Neuronal stem cell (in vitro differentiated cells): Measurements from ENCODE around the gene RFC5.

Experiments
- DNase-seq: peaks from one replicate; pipeline ENCODE4 v3.0.0-alpha.2; 2013; ENCODE audit warnings: low spot score
- H2AFZ ChIP-seq: one replicate; pipeline ENCODE4 v1.6.1; 2013; ENCODE audit warnings: mild to moderate bottlenecking, low read length, inconsistent platforms
- H2AK5ac ChIP-seq: 2 replicates; pipeline ENCODE4 v1.6.1; 2013; ENCODE audit warnings: low read depth, mild to moderate bottlenecking, inconsistent platforms, low read length, moderate library complexity, mixed read lengths
- H2BK120ac ChIP-seq: 2 replicates; pipeline ENCODE4 v1.6.1; 2013; ENCODE audit warnings: low read depth, mild to moderate bottlenecking, inconsistent platforms, low read length, moderate library complexity, mixed read lengths
- H2BK12ac ChIP-seq: one replicate; pipeline ENCODE4 v1.6.1; 2013; ENCODE audit warnings: low read length, inconsistent platforms
- H2BK15ac ChIP-seq: 2 replicates; pipeline ENCODE4 v1.6.1; 2013; ENCODE audit warnings: mild to moderate bottlenecking, low read length, inconsistent platforms, mixed read lengths
- H2BK5ac ChIP-seq: one replicate; pipeline ENCODE4 v1.6.1; 2013; ENCODE audit warnings: inconsistent platforms, mild to moderate bottlenecking, low read length, moderate library complexity
- H3K14ac ChIP-seq: one replicate; pipeline ENCODE4 v1.6.1; 2013; ENCODE audit warnings: low read length, inconsistent platforms
- H3K18ac ChIP-seq: 2 replicates; pipeline ENCODE4 v1.6.1; 2013; ENCODE audit warnings: low read length, inconsistent platforms
- H3K23ac ChIP-seq: 2 replicates; pipeline ENCODE4 v1.6.1; 2013; ENCODE audit warnings: low read depth, mild to moderate bottlenecking, mixed read lengths, low read length, inconsistent platforms; ENCODE audit not compliant: poor library complexity
- H3K27ac ChIP-seq: replicated peaks from 3 replicates; pipeline ENCODE4 v1.5.1; 2013; ENCODE audit warnings: low read length, inconsistent platforms
- H3K27me3 ChIP-seq, 3 experiments: 2 replicates each; pipeline ENCODE4 v1.6.1; 2013; ENCODE audit warnings: low read length in 3 of 3, mild to moderate bottlenecking in 2 of 3, inconsistent platforms in 1 of 3, low read depth in 1 of 3, mixed read lengths in 1 of 3, moderate library complexity in 1 of 3; ENCODE audit not compliant: control insufficient read depth in 3 of 3, insufficient read depth in 3 of 3
- H3K36me3 ChIP-seq, 2 donors: replicated peaks in 1 of 2; 2 replicates each; pipeline ENCODE4 v1.6.1; 2013; ENCODE audit warnings: low read length in 2 of 2; ENCODE audit not compliant: control insufficient read depth in 2 of 2, insufficient read depth in 2 of 2
- H3K4ac ChIP-seq: 2 replicates; pipeline ENCODE4 v1.6.1; 2013; ENCODE audit warnings: inconsistent platforms, mild to moderate bottlenecking, low read length, moderate library complexity
- H3K4me1 ChIP-seq, 2 donors: 1 replicate in 1 of 2; 2 replicates in 1 of 2; pipeline ENCODE4 v1.6.1; 2013; ENCODE audit warnings: low read length in 2 of 2, low read depth in 1 of 2; ENCODE audit not compliant: control insufficient read depth in 2 of 2, insufficient read depth in 1 of 2
- H3K4me2 ChIP-seq: one replicate; pipeline ENCODE4 v1.6.1; 2013; ENCODE audit warnings: mild to moderate bottlenecking, low read length, inconsistent platforms; ENCODE audit not compliant: insufficient read depth, poor library complexity, severe bottlenecking
- H3K4me3 ChIP-seq, 2 donors: 2 replicates each; pipeline ENCODE4 v1.5.1; 2013; ENCODE audit warnings: low read length in 2 of 2, mild to moderate bottlenecking in 2 of 2, inconsistent platforms in 1 of 2, moderate library complexity in 1 of 2
- H3K79me1 ChIP-seq: one replicate; pipeline ENCODE4 v1.6.1; 2013; ENCODE audit warnings: low read depth, mild to moderate bottlenecking, inconsistent platforms, low read length, moderate library complexity
- H3K9ac ChIP-seq: one replicate; pipeline ENCODE4 v1.6.1; 2013; ENCODE audit warnings: mild to moderate bottlenecking, low read depth, low read length, inconsistent platforms; ENCODE audit not compliant: poor library complexity
- H3K9me3 ChIP-seq, 2 donors: replicated peaks in 1 of 2; 2 replicates each; pipeline versions ENCODE3 to v1.6.1; 2013; ENCODE audit warnings: low read length in 2 of 2, mild to moderate bottlenecking in 2 of 2, inconsistent platforms in 1 of 2, low read depth in 1 of 2, mixed read lengths in 1 of 2, moderate library complexity in 1 of 2; ENCODE audit not compliant: control insufficient read depth in 2 of 2, insufficient read depth in 1 of 2
- H4K8ac ChIP-seq: one replicate; pipeline ENCODE4 v1.6.1; 2013; ENCODE audit warnings: low read depth, mild to moderate bottlenecking, inconsistent platforms, low read length, moderate library complexity
- H4K91ac ChIP-seq: one replicate; pipeline ENCODE4 v1.6.1; 2013; ENCODE audit warnings: low read length, low read depth, mild to moderate bottlenecking, inconsistent platforms; ENCODE audit not compliant: poor library complexity
- WGBS, 2 donors: extraction: QIAGEN DNeasy Blood & Tissue Kit; methylation state at CpG; one replicate each; pipeline ENCODE4 v1.1.7; 2013; ENCODE audit warnings: missing lambda C conversion rate in 2 of 2, mixed read lengths in 1 of 2; ENCODE audit not compliant: insufficient read length in 2 of 2, insufficient replicate concordance in 1 of 2; ENCODE audit errors: extremely low coverage in 2 of 2; 5-methylcytosine and 5-hydroxymethylcytosine counted together

Gene RFC5

GRCh38 chr12:117968826-117969659 is 47.5 kb upstream of the RFC5 start, which contains the start of gene KSR2:
KSR2 (minus strand) TSS chr12:117968990; CDS start chr12:117968255, 735 bp downstream.
- no peaks in the 10 kb centered on the region for H3K79me1 ChIP-seq
- WGBS, 2 donors = no CpG with 5 or more reads among the region's 86 CpGs
- H2AFZ ChIP-seq = peak within 1 kb of the TSS; percentile 98
- peak within 1 kb of the TSS; percentile 50 to 89 for H3K4me3 ChIP-seq
- DNase-seq = peak; percentile 84
- no peak within 1 kb of the TSS for H4K91ac ChIP-seq
- no peaks in the 10 kb centered on the region for H3K36me3 ChIP-seq
- peak within 1 kb of the TSS; percentile 77 for H3K23ac ChIP-seq
- no peak within 1 kb of the TSS for H3K14ac ChIP-seq
- peak within 1 kb of the TSS; percentile 44 for H2BK12ac ChIP-seq
- peak within 1 kb of the TSS; percentile 61 for H3K4me2 ChIP-seq
- H3K9ac ChIP-seq = peak within 1 kb of the TSS; percentile 77
- peaks cover 0 to 63% (median 16%) of the 10 kb centered on the region in 3 experiments for H3K27me3 ChIP-seq
- H3K9me3 ChIP-seq = peaks cover 4 to 5% of the 10 kb centered on the region in 2 donors
- peak within 1 kb of the TSS; percentile 95 for H3K18ac ChIP-seq
- peak within 1 kb of the TSS; percentile 36 for H2BK120ac ChIP-seq
- peaks cover 3 to 7% of the 10 kb centered on the region in 2 donors for H3K4me1 ChIP-seq
- H4K8ac ChIP-seq = no peak within 1 kb of the TSS
- H3K27ac ChIP-seq = no peak within 1 kb of the TSS
- H2BK5ac ChIP-seq = peak within 1 kb of the TSS; percentile 66
- H2BK15ac ChIP-seq = no peak within 1 kb of the TSS
- H2AK5ac ChIP-seq = no peak within 1 kb of the TSS
- H3K4ac ChIP-seq = no peak within 1 kb of the TSS

GRCh38 chr12:117970334-117970733 is 46.2 kb upstream of the RFC5 start:
- H2BK15ac ChIP-seq = no peak overlapping the region
- no peak overlapping the region for H3K4me3 ChIP-seq
- no peak overlapping the region for H3K14ac ChIP-seq
- no peak overlapping the region for H2BK5ac ChIP-seq
- H2BK12ac ChIP-seq = no peak overlapping the region
- no peak overlapping the region for H2AK5ac ChIP-seq
- H3K4me1 ChIP-seq = peaks cover 3 to 7% of the 10 kb centered on the region in 2 donors
- no peak overlapping the region for H4K8ac ChIP-seq
- H3K79me1 ChIP-seq = no peaks in the 10 kb centered on the region
- peaks cover 4 to 5% of the 10 kb centered on the region in 2 donors for H3K9me3 ChIP-seq
- H2BK120ac ChIP-seq = no peak overlapping the region
- no peak overlapping the region for H3K4ac ChIP-seq
- no peak overlapping the region for H2AFZ ChIP-seq
- no peak overlapping the region for H3K18ac ChIP-seq
- no peak overlapping the region for H3K4me2 ChIP-seq
- DNase-seq = no peak
- no CpG with 5 or more reads among the region's 4 CpGs for WGBS, 2 donors
- no peak overlapping the region for H3K9ac ChIP-seq
- H3K23ac ChIP-seq = no peak overlapping the region
- H3K27me3 ChIP-seq = peaks cover 0 to 51% (median 16%) of the 10 kb centered on the region in 3 experiments
- H4K91ac ChIP-seq = no peak overlapping the region
- H3K36me3 ChIP-seq = no peaks in the 10 kb centered on the region
- no peak overlapping the region for H3K27ac ChIP-seq

DNA sequence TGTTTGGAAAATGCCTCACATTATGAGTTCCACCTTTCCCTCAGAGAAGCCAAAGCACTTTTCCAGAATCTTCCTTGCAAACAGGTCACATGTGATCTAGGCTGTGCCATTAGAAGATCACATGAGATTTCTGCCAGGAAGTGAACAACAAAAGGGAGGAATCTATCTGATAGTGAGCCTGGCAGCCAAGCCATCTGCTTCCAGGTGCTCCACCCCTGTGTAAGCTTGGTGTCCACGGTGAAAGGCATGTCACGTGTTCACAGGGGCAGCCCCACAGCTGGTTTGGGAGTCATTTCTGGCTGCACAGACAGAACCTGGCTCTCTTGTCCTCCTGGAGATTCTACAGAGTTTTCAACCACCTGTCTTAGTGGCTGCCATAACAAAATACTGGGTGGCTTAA is 44.2 kb upstream of the RFC5 start:
- no peaks in the 10 kb centered on the region for H3K79me1 ChIP-seq
- no peak overlapping the region for H3K23ac ChIP-seq
- H2BK15ac ChIP-seq = no peak overlapping the region
- H4K8ac ChIP-seq = no peak overlapping the region
- no peak overlapping the region for H3K14ac ChIP-seq
- H3K9me3 ChIP-seq = peaks cover 4 to 5% of the 10 kb centered on the region in 2 donors
- WGBS, 2 donors = no CpG with 5 or more reads among the region's 2 CpGs
- no peak overlapping the region for H3K27ac ChIP-seq
- H2BK120ac ChIP-seq = no peak overlapping the region
- H2BK5ac ChIP-seq = no peak overlapping the region
- H2AFZ ChIP-seq = no peak overlapping the region
- no peak overlapping the region for H2AK5ac ChIP-seq
- peaks cover 3 to 7% of the 10 kb centered on the region in 2 donors for H3K4me1 ChIP-seq
- no peak overlapping the region for H3K4me3 ChIP-seq
- H3K4ac ChIP-seq = no peak overlapping the region
- no peaks in the 10 kb centered on the region for H3K36me3 ChIP-seq
- no peak overlapping the region for H4K91ac ChIP-seq
- H3K4me2 ChIP-seq = no peak overlapping the region
- H3K18ac ChIP-seq = no peak overlapping the region
- peaks cover 0 to 32% (median 10%) of the 10 kb centered on the region in 3 experiments for H3K27me3 ChIP-seq
- no peak overlapping the region for H3K9ac ChIP-seq
- DNase-seq = no peak
- H2BK12ac ChIP-seq = no peak overlapping the region

GRCh38 chr12:117975006-117975405 is 41.5 kb upstream of the RFC5 start:
- no peak overlapping the region for H3K14ac ChIP-seq
- H3K27me3 ChIP-seq = peaks cover 0 to 8% (median 0%) of the 10 kb centered on the region in 3 experiments
- H2AK5ac ChIP-seq = no peak overlapping the region
- H3K36me3 ChIP-seq = no peaks in the 10 kb centered on the region
- no peaks in the 10 kb centered on the region for H3K79me1 ChIP-seq
- no peak overlapping the region for H3K4me2 ChIP-seq
- no peak overlapping the region for H4K91ac ChIP-seq
- no peak overlapping the region for H3K4ac ChIP-seq
- H3K4me3 ChIP-seq = no peak overlapping the region
- H3K18ac ChIP-seq = no peak overlapping the region
- no peak overlapping the region for H3K27ac ChIP-seq
- DNase-seq = no peak
- no peak overlapping the region for H2BK12ac ChIP-seq
- no peak overlapping the region for H2BK5ac ChIP-seq
- no peak overlapping the region for H2BK120ac ChIP-seq
- no peaks in the 10 kb centered on the region for H3K4me1 ChIP-seq
- no peak overlapping the region for H2AFZ ChIP-seq
- no peak overlapping the region for H4K8ac ChIP-seq
- H3K23ac ChIP-seq = no peak overlapping the region
- peaks cover 4 to 5% of the 10 kb centered on the region in 2 donors for H3K9me3 ChIP-seq
- H2BK15ac ChIP-seq = no peak overlapping the region
- no CpG with 5 or more reads among the region's 3 CpGs for WGBS, 2 donors
- H3K9ac ChIP-seq = no peak overlapping the region
